Lung (tissue), 12 donors: ENCODE results near the gene EXOC6B. TPM values are rescaled to one million over a fixed set of nuclear protein-coding genes. Genes with fewer than 3 reads are reported as not detected.

ENCODE experiments used
- ATAC-seq: fragments of 200-7000 bp; cut with Tn5 transposase; one replicate; pipeline ENCODE4 v1.9.1; 2020; ENCODE audit warnings: moderate number of reproducible peaks; ENCODE audit not compliant: insufficient read depth, low FRiP score
- DNase-seq, 3 donors: peaks; one replicate each; pipeline ENCODE4 v3.0.0-alpha.2; 2013 to 2017
- H3K27ac ChIP-seq, 2 donors: one replicate each; pipeline ENCODE4 v1.5.1; 2013; ENCODE audit warnings: mild to moderate bottlenecking in 2 of 2, moderate library complexity in 2 of 2, control low read depth in 1 of 2, inconsistent platforms in 1 of 2, low read depth in 1 of 2, low read length in 1 of 2
- H3K27me3 ChIP-seq, 3 donors: one replicate each; pipeline ENCODE4 v1.5.1; 2013; ENCODE audit warnings: low read length in 2 of 3; ENCODE audit not compliant: control insufficient read depth in 3 of 3, insufficient read depth in 3 of 3
- H3K36me3 ChIP-seq, 4 donors: one replicate each; pipeline ENCODE4 v1.5.1; 2013; ENCODE audit warnings: low read length in 4 of 4, mild to moderate bottlenecking in 1 of 4, moderate library complexity in 1 of 4; ENCODE audit not compliant: control insufficient read depth in 4 of 4, insufficient read depth in 4 of 4
- H3K4me1 ChIP-seq, 5 donors: one replicate each; pipeline ENCODE4 v1.5.1; 2013; ENCODE audit warnings: low read length in 5 of 5, mild to moderate bottlenecking in 2 of 5, moderate library complexity in 1 of 5; ENCODE audit not compliant: control insufficient read depth in 5 of 5, insufficient read depth in 5 of 5
- H3K4me3 ChIP-seq: one replicate; pipeline ENCODE4 v1.5.1; 2013; ENCODE audit warnings: mild to moderate bottlenecking, control low read depth, moderate library complexity
- H3K9ac ChIP-seq, 2 donors: one replicate each; pipeline ENCODE4 v1.5.1; 2013; ENCODE audit warnings: low read length in 2 of 2, control low read depth in 1 of 2; ENCODE audit not compliant: insufficient read depth in 1 of 2
- H3K9me3 ChIP-seq, 4 donors: one replicate each; pipeline ENCODE4 v1.5.1; 2013; ENCODE audit warnings: low read length in 3 of 4, mild to moderate bottlenecking in 1 of 4, moderate library complexity in 1 of 4; ENCODE audit not compliant: control insufficient read depth in 4 of 4, insufficient read depth in 3 of 4
- WGBS, 2 donors: extraction: QIAGEN DNeasy Blood & Tissue Kit; methylation state at CpG; one replicate each; pipeline ENCODE4 v1.1.7; 2013; 5-methylcytosine and 5-hydroxymethylcytosine counted together
- polyA plus RNA-seq, 2 donors: library from polyadenylated mRNA; stranded (reverse); fragments of 200-250 nt; gene quantifications; one replicate each; pipeline ENCODE4 v1.2.1, GENCODE V29; 2013
- total RNA-seq, 2 donors: library from RNA; depleted of rRNA in 1 of 2; stranded (reverse); fragments of >200 nt in 1 of 2; gene quantifications; one replicate each; pipeline ENCODE4 v1.2.1, GENCODE V29; 2014 to 2021
- TF ChIP-seq, protein P1 (sequence below): IDR thresholded peaks from 2 replicates; pipeline ENCODE4 v1.5.1; 2012; ENCODE audit warnings: mild to moderate bottlenecking; ENCODE audit errors: control extremely low read depth, extremely low read depth
- donor health status: control.
- donor health status: control.
- donor health status: Bipolar disorder and iron deficiency.
- donor health status: healthy.
- donor health status: DM: yes; HTN: yes; CAD: no.

Gene EXOC6B
- total and polyA plus RNA-seq, 4 donors, result 3.3 to 46.0 (median 12.7) TPM

DNA sequence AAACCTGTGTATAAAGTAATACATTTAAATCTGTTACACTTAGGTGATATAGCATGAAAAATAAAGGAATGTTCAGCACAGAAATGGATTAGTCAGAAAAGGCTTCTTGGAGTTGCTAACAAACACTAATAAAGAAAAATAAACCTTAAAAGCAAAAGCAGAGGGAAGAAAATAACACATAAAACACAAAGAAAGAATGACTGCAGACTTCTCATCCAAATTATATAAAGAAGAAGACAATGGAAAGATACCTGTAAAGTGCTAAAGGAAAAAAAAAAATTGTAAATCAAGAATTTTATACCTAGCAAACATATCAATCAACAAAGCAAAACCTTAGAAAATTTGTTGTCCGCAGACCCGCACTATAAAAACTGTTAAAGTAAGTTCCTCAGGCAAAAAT is 63.6 kb downstream of the EXOC6B start:
- H3K27me3 ChIP-seq, result no peaks in the 10 kb centered on the region
- no peak overlapping the region for H3K27ac ChIP-seq

DNA sequence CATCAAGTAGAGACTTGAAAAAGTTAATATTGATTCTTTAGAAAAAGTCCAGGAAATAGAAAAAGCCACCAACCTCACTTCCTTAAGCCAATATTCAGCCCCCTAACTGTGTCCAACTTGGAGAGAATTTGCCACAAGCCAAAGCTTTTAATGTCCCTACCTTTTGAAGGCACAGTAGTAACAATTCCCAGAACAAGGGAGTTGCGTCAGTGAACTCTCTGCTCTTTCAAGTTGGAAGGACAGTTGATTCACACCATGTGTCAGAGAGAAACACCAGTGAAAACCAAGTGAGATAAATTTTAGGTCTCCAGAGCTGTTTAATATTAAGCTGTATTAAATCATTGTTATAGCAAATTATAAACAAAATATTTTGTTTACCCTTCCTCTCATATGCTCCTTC is 66.1 kb downstream of the EXOC6B start:
- H3K9ac ChIP-seq, result no peak overlapping the region
- peaks cover 0 to 6% (median 3%) of the 10 kb centered on the region in 4 donors for H3K36me3 ChIP-seq
- DNase-seq, result no peak
- peak overlapping the region in 1 of 2 donors; percentile 86 for H3K27ac ChIP-seq
- TF ChIP-seq, protein P1, sequence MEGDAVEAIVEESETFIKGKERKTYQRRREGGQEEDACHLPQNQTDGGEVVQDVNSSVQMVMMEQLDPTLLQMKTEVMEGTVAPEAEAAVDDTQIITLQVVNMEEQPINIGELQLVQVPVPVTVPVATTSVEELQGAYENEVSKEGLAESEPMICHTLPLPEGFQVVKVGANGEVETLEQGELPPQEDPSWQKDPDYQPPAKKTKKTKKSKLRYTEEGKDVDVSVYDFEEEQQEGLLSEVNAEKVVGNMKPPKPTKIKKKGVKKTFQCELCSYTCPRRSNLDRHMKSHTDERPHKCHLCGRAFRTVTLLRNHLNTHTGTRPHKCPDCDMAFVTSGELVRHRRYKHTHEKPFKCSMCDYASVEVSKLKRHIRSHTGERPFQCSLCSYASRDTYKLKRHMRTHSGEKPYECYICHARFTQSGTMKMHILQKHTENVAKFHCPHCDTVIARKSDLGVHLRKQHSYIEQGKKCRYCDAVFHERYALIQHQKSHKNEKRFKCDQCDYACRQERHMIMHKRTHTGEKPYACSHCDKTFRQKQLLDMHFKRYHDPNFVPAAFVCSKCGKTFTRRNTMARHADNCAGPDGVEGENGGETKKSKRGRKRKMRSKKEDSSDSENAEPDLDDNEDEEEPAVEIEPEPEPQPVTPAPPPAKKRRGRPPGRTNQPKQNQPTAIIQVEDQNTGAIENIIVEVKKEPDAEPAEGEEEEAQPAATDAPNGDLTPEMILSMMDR, result no peak
- 96 to 99% methylated on average over 1 of the region's 1 CpG for WGBS, 2 donors
- H3K4me1 ChIP-seq, result peaks cover 0 to 16% (median 1%) of the 10 kb centered on the region in 5 donors
- no peaks in the 10 kb centered on the region for H3K27me3 ChIP-seq
- no peak overlapping the region for H3K4me3 ChIP-seq
- H3K9me3 ChIP-seq, result peaks cover 0 to 2% (median 0%) of the 10 kb centered on the region in 4 donors
- no peak for ATAC-seq

More for the DNA sequence above, 63.6 kb downstream of the EXOC6B start:
- DNase-seq, result no peak
- ATAC-seq, result no peak
- no peak overlapping the region for H3K9ac ChIP-seq
- WGBS, 2 donors, result 98 to 99% methylated on average over 2 of the region's 2 CpGs
- TF ChIP-seq, protein P1, result no peak
- H3K9me3 ChIP-seq, result peaks cover 0 to 2% (median 0%) of the 10 kb centered on the region in 4 donors
- no peak overlapping the region for H3K4me3 ChIP-seq
- peaks cover 0 to 3% (median 0%) of the 10 kb centered on the region in 5 donors for H3K4me1 ChIP-seq
- peaks cover 0 to 6% (median 3%) of the 10 kb centered on the region in 4 donors for H3K36me3 ChIP-seq

DNA sequence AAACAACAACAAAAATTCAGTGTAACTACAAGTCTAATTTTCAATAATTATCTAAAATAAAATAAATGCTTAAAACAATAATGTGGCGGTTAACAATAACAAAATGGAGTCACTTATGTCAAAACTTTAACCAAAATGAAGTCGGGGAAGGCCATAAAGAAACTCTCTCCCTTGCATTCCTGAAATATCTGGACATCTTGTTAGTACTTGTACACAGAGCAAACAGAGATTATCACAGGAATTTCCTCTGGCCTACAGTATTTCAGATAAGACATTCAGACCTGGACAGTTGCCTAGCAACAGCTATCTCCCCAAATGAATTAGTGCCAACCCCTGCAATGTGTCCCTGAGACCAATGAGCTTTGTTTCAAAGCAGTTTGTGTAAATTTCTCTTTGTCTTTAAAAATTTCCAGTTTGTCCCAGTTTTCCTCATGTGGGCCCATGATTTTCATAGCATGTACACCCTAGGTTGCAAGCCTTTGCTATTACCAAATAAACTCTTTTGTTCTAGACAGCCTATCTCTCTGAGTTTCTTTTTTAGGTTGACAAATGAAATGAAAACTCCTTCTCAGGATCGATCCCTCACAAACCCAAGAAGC is 68.6 kb downstream of the EXOC6B start:
- Histone ChIP-seq H3K9me3 (peaks cover 0 to 2% (median 0%) of the 10 kb centered on the region in 4 donors), H3K27ac (peak overlapping the region in 1 of 2 donors; percentile 41), H3K4me3 (no peak overlapping the region), H3K27me3 (no peaks in the 10 kb centered on the region), H3K9ac (no peak overlapping the region), H3K4me1 (peaks cover 0 to 22% (median 1%) of the 10 kb centered on the region in 5 donors), H3K36me3 (peaks cover 0 to 6% (median 3%) of the 10 kb centered on the region in 4 donors)
- TF ChIP-seq, protein P1, result no peak
- no peak for ATAC-seq
- DNase-seq, result peak; percentile 59 to 75 (median 68)
- WGBS, 2 donors, result 49 to 73% methylated on average over 3 of the region's 3 CpGs
